Measurements from ENCODE around the gene HES7.

The HES7 gene

DNA sequence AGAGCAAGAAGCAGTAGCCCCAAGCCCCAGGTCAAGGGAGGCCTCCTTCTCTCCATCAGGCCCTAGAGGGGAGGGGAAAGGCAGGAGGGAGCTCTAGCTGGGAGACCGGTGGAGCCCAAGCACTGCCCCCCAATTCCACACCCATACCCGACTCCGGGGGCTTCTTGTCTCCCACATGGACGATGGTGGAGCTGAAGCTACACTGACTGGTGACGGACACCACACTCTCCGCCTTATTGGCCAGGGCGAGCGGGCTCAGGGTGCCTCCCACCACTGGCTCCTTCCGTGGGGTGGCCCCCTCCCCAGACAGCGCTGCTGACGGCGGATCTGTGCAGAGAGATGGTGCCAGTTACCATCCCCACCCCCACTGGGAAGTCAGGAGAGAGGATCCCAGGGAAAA is 21.9 kb upstream of the HES7 start:
- Histone ChIP-seq H3K4me1 (ENCODE audit: control insufficient read depth, insufficient read depth, low read length) (peaks cover 8% of the 10 kb centered on the region), H3K36me3 (ENCODE audit: control insufficient read depth, insufficient read depth, low read length) (peaks cover 81% of the 10 kb centered on the region), H3K27me3 (ENCODE audit: control insufficient read depth, insufficient read depth, low read length) (no peaks in the 10 kb centered on the region), H3K9ac (ENCODE audit: low read length) (no peak overlapping the region), H3K27ac (ENCODE audit: low read depth, low read length) (no peak overlapping the region), H3K4me3 (ENCODE audit: low read length) (no peak overlapping the region)

DNA sequence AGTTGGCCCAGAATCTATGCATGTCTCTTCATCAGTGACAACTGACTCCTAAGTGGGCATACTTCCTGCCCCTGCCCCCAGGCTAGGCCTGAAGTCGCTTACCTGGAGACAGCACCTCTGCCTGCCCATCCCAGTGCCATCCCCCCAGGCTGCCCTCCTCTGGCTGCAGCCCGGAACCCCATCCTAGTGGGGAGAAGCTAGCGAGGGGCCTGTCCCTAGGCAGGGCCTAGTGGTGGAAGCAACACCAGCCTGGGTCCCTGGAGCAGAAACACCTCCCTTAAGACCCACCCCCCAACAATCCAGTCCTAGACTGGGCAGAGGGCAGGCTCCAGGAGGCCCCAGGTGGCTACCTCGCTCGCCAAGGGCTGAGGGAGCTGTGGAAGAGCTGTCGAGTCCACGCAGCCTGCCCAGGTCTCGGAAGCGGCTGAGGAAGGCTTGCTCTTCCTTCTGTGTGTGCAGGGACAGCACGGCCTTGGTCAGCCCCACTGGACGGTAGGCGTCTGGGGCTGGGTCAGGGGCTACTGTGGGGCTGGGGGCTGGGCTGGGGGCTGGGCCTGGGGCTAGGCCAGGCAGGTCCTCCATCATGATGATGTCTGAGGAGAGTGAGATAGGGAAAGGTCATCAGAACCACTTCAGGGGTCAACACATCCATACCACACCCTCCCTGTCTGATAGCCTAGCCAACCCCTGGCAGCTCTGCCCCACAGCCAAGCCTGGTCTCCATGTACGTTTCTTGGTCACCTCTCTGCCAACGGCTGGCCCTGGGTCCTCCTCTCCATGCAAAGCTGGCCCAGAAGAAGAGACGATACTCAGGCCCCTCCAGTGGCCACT is 20.7 kb upstream of the HES7 start:
- Histone ChIP-seq H3K27ac (ENCODE audit: low read depth, low read length) (no peak overlapping the region), H3K36me3 (ENCODE audit: control insufficient read depth, insufficient read depth, low read length) (peaks cover 82% of the 10 kb centered on the region), H3K27me3 (ENCODE audit: control insufficient read depth, insufficient read depth, low read length) (no peaks in the 10 kb centered on the region), H3K9ac (ENCODE audit: low read length) (no peak overlapping the region), H3K4me1 (ENCODE audit: control insufficient read depth, insufficient read depth, low read length) (no peaks in the 10 kb centered on the region), H3K4me3 (ENCODE audit: low read length) (no peak overlapping the region)

DNA sequence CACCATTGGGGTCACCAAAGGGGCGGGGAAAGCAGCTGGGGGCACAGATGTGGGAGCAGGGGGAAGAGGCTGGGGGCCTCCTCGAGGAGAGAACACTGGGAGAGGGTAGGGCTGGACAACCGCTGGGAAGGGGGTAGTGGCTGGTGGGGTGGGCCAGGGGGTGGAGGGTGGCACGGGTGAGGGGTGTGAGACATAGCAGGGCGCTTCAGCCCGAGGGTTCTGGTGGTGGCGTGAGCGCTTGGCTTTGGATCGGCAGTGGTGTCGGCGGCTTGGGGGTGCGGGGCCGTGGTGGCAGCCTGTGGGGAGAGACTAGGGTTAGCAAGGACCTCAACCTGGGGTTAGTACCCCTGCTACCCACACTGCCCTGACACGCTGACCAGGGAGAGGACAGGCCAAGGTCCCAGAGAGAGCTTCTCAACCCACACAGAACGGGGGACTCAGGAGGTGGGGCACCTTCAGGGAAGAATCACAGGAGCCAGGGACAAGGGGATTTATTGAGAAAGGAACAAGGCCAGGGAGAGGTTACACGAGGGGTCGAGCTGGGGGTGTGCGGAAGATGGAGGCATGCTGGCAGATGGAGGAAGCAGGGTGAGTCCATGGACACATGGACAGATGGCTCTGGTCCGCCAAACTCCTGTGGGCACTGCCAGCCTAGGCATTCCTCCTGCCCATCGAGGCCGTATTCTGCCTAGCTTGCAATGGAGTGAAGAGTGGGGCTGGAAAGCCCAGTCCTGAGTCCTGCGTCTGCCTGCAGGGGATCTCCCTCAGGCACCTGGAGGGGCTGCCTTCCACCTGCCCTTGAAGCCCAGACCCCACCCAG is 19.9 kb upstream of the HES7 start:
- H3K4me3 ChIP-seq (ENCODE audit: low read length), result no peak overlapping the region
- H3K27me3 ChIP-seq (ENCODE audit: control insufficient read depth, insufficient read depth, low read length), result no peaks in the 10 kb centered on the region
- peaks cover 78% of the 10 kb centered on the region for H3K36me3 ChIP-seq (ENCODE audit: control insufficient read depth, insufficient read depth, low read length)
- H3K9ac ChIP-seq (ENCODE audit: low read length), result no peak overlapping the region
- H3K4me1 ChIP-seq (ENCODE audit: control insufficient read depth, insufficient read depth, low read length), result peaks cover 4% of the 10 kb centered on the region
- no peak overlapping the region for H3K27ac ChIP-seq (ENCODE audit: low read depth, low read length)

DNA sequence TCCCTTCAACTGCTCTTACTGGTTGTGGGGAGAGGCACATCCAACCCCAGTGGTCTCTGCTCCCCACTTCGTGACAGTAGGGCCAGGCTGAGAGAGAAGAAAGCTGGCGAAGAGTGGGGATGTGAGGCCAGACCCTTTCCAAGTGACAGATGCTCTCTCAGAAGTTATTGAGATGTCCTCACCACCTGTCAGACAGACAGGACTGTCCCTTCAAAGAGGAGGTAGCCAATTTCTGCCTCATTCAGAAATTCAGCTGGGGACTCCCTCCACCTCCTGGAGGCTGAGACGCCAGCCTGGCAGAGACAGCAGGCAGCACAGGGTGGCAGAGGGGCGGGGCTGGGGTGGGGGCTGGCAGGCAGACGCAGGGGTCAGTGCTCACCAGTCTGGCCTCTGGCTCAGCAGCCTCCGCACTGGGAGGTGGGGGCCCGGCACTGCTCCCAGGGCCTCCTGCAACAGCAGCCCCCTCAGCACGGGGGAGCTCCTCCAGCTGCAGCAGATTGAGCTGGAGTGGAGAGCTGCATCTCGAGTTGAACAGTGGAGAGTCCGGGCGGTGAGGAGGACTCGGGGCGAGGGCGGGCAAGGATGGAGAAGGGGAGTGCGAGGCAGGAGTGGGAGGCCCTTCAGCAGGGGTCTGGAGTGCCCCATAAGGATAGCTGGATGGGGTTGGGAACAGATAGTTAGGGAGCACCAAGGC is 19.1 kb upstream of the HES7 start:
- Histone ChIP-seq H3K36me3 (ENCODE audit: control insufficient read depth, insufficient read depth, low read length) (peaks cover 71% of the 10 kb centered on the region), H3K9ac (ENCODE audit: low read length) (no peak overlapping the region), H3K4me3 (ENCODE audit: low read length) (no peak overlapping the region), H3K27me3 (ENCODE audit: control insufficient read depth, insufficient read depth, low read length) (no peaks in the 10 kb centered on the region), H3K4me1 (ENCODE audit: control insufficient read depth, insufficient read depth, low read length) (peaks cover 8% of the 10 kb centered on the region), H3K27ac (ENCODE audit: low read depth, low read length) (peak overlapping the region; percentile 11)

DNA sequence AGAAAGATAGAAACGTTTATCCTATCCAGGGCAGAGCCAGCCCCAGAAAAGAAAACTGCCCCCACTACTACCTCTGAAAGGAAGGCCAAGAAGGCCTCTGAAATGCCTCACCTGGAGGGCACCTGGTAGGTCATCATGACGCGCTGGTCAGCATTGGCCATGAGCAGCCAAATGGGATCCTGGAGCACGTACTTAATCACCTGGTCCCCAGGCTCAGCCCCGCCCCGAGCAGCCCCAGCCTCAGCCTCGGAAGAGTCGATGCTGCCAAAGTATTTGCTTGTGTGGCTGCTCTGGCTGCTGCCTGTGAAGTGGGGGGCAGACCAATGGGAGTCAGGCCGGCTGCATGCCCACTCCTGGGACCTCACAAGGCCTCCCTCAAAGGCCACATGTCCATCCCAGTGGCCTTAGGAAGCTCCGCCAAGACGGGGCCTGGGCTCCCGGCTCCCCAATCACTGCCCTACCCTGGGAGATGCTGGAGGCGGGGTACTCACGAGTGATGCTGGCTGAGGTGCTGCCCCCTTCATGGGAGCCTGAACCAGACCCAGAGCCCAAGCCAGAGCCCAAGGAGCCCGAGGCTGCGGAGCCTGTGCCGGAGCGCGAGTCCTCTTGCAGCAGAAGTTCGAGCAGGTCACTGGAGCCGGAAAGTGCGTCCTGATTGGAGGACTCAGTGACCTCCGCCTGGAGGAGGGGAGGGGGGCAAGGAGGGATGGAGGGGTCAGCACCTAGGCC is 18.4 kb upstream of the HES7 start:
- Histone ChIP-seq H3K27ac (ENCODE audit: low read depth, low read length) (no peak overlapping the region), H3K4me3 (ENCODE audit: low read length) (no peak overlapping the region), H3K27me3 (ENCODE audit: control insufficient read depth, insufficient read depth, low read length) (no peaks in the 10 kb centered on the region), H3K36me3 (ENCODE audit: control insufficient read depth, insufficient read depth, low read length) (peaks cover 64% of the 10 kb centered on the region), H3K9ac (ENCODE audit: low read length) (no peak overlapping the region), H3K4me1 (ENCODE audit: control insufficient read depth, insufficient read depth, low read length) (peaks cover 10% of the 10 kb centered on the region)

DNA sequence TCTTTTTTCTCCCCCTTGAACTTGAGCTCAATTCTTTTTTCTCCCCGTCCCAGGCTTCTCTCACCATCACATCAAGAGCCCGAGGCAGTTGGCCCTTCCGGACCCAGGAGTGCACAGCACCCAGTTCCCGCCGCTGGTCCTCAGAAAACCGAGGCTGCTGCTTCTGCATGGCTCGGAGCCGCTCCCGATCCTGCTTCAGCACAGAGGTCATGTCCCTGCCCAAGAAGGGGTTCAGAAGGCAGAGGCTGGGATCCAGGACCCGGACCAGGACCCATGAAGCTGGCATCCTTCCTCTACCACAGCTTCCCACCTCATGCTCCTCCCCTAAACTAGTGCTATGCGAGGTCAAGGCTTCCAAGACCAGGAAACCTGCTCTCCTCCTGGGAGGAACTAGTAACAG is 17.8 kb upstream of the HES7 start:
- Histone ChIP-seq H3K9ac (ENCODE audit: low read length) (no peak overlapping the region), H3K36me3 (ENCODE audit: control insufficient read depth, insufficient read depth, low read length) (peaks cover 58% of the 10 kb centered on the region), H3K4me3 (ENCODE audit: low read length) (no peak overlapping the region), H3K27me3 (ENCODE audit: control insufficient read depth, insufficient read depth, low read length) (no peaks in the 10 kb centered on the region), H3K27ac (ENCODE audit: low read depth, low read length) (no peak overlapping the region), H3K4me1 (ENCODE audit: control insufficient read depth, insufficient read depth, low read length) (peaks cover 10% of the 10 kb centered on the region)

DNA sequence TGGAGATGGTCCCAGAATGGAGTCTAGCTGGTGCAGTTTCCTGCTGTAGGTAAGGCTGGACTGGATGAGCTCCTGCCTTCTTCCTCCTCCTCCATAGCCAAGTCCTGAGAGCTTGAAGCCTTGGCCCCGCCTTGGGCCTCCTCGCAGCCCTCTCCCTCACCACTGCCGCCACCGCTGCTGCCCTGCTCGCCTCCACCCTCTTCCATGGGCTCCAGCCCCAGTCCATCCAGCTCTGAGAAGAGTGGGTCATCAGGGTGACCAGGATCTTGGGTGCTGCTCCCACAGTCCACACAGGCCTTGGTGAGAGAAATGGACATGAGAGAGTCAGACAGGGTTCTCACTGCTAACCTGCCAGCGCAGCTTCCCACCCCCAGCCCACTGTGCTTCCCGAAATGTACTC is 17.1 kb upstream of the HES7 start:
- H3K27ac ChIP-seq (ENCODE audit: low read depth, low read length), result peak overlapping the region; percentile 11
- H3K4me3 ChIP-seq (ENCODE audit: low read length), result no peak overlapping the region
- H3K36me3 ChIP-seq (ENCODE audit: control insufficient read depth, insufficient read depth, low read length), result peaks cover 51% of the 10 kb centered on the region
- H3K4me1 ChIP-seq (ENCODE audit: control insufficient read depth, insufficient read depth, low read length), result peaks cover 10% of the 10 kb centered on the region
- H3K9ac ChIP-seq (ENCODE audit: low read length), result no peak overlapping the region
- no peaks in the 10 kb centered on the region for H3K27me3 ChIP-seq (ENCODE audit: control insufficient read depth, insufficient read depth, low read length)

DNA sequence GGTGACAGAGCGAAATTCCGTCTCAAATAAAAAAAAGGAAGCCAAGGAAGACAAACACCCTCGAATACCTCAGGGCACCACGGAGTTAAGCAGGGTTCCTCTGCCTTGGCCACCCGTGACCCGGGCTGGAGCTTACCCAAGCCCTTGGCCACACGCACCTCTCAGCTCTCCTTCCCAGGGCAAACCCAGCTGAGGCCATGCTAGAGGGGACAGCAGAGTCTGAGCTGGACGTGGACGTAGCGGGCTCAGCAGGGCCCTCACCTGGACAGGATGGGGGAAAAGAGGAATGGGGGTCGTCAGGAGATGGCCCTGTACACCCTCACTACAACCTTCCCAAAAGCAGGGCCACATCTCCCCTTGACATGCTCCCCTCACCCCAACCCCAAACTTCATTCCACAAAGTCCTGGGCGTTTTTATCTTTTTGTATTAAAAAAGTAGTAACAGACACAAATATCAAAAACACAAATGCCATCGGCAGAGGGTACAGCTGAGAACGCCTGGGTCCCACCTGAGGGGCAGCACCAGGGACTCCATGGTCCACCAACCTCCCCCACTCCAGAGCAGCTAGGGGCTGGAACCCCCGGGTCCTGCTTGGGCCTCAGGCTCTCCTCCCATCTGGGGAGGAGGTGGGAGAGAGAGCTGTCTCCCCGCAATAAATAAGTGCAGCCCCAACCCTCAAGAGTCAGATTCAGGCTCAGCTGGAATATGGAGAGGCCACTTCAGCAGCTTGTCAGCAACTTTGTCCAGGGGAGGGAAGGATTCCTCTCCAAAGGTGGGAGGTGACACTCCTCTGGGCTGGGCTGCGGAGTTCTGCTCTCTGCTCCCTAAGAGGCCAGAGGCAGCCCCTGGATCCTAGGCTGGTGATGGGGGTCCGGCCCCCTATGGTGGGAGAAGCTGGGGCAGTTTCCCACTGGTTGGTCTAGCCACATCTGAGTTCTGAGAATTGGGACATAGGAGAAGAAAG is 16.4 kb upstream of the HES7 start:
- Histone ChIP-seq H3K4me1 (ENCODE audit: control insufficient read depth, insufficient read depth, low read length) (peaks cover 10% of the 10 kb centered on the region), H3K27ac (ENCODE audit: low read depth, low read length) (peak overlapping the region; percentile 42)

DNA sequence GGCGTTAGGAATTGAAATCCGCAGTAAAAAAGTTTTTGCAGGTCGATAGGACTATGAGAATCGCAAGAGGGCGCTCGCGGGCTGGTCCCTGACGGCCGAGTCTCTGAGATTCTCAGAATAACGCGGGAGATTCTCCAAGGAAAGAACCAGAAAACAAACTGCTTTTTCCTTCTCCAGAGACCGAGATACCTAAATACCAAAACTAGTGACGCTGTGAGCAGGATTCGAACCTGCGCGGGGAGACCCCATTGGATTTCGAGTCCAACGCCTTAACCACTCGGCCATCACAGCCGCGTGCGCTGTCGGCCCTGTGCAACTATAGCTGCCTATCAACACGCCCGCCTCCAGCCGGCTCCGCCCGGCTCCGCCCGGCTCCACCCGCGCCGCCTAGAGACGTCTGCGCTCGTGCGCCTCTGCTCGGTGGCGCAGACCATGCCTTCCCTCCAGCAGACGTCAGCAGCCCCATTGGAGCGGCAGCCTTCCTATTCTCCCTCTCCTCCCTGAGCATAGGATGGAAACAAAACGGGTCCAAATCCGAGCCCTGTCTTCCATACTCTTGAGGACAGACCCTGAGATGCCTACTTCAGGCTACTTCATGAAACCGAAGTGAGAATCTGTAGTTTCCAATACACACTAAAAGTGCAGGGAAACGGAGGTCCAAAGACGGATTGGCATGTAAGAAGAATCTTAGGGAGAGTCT is 14.9 kb upstream of the HES7 start:
- Histone ChIP-seq H3K27me3 (ENCODE audit: control insufficient read depth, insufficient read depth, low read length) (no peaks in the 10 kb centered on the region), H3K4me1 (ENCODE audit: control insufficient read depth, insufficient read depth, low read length) (peaks cover 10% of the 10 kb centered on the region), H3K4me3 (ENCODE audit: low read length) (peak overlapping the region; percentile 69), H3K27ac (ENCODE audit: low read depth, low read length) (peak overlapping the region; percentile 96), H3K36me3 (ENCODE audit: control insufficient read depth, insufficient read depth, low read length) (peaks cover 36% of the 10 kb centered on the region), H3K9ac (ENCODE audit: low read length) (peak overlapping the region; percentile 26)

More for the DNA sequence above, 16.4 kb upstream of the HES7 start:
- no peak overlapping the region for H3K4me3 ChIP-seq (ENCODE audit: low read length)
- peaks cover 45% of the 10 kb centered on the region for H3K36me3 ChIP-seq (ENCODE audit: control insufficient read depth, insufficient read depth, low read length)
- no peaks in the 10 kb centered on the region for H3K27me3 ChIP-seq (ENCODE audit: control insufficient read depth, insufficient read depth, low read length)
- no peak overlapping the region for H3K9ac ChIP-seq (ENCODE audit: low read length)

DNA sequence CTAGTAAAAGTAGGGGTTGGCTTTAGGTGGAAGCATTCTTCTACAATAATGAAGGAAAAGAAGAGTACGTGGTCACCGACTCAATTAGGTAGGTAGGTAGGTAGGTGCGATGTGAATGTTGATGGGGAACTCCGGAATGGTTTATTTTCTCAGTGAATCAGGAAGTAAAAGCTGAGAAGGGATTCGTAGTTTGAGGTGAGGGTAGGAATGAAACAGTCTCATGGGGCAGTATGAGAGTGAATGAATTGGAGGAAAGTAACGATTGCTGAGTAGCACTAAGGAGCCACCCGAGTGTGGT is 14.4 kb upstream of the HES7 start:
- Histone ChIP-seq H3K4me1 (ENCODE audit: control insufficient read depth, insufficient read depth, low read length) (peaks cover 10% of the 10 kb centered on the region), H3K4me3 (ENCODE audit: low read length) (peak overlapping the region; percentile 58), H3K27ac (ENCODE audit: low read depth, low read length) (peak overlapping the region; percentile 96), H3K27me3 (ENCODE audit: control insufficient read depth, insufficient read depth, low read length) (no peaks in the 10 kb centered on the region), H3K36me3 (ENCODE audit: control insufficient read depth, insufficient read depth, low read length) (peaks cover 31% of the 10 kb centered on the region), H3K9ac (ENCODE audit: low read length) (no peak overlapping the region)
